ENCODE results near the gene RGS11. TPM values are rescaled to one million over a fixed set of nuclear protein-coding genes. Genes with fewer than 3 reads are reported as not detected.

RGS11 gene
- polyA plus RNA-seq, 1 donor from 2014 or later, result 3.5 TPM

DNA sequence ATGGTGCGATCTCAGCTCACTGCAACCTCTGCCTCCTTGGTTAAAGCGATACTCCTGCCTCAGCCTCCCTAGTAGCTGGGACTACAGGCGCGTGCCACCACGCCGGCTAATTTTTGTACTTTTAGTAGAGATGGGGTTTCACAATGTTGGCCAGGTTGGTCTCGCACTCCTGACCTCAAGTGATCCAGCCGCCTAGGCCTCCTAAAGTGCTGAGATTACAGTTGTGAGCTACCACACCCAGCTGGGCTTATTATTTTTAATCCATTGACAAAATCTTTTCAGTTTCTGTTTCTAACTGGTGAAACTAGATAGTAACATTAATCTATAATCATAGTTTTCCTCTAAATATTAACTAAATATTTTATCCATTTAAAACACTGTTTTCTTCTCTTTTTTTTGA lies 35.2 kb downstream of the RGS11 start:
- Histone ChIP-seq H3K36me3 (ENCODE audit: insufficient read depth, low read length) (no peaks in the 10 kb centered on the region), H3K4me3 (ENCODE audit: low read length) (no peak overlapping the region), H3F3A (ENCODE audit: insufficient read depth, low read length, poor library complexity, severe bottlenecking) (no peaks in the 10 kb centered on the region), H2AFZ (ENCODE audit: low read depth, low read length) (no peak overlapping the region), H3K4me2 (ENCODE audit: low read length) (no peak overlapping the region), H3K27me3 (ENCODE audit: insufficient read depth, low read depth, low read length) (no peaks in the 10 kb centered on the region), H3K9ac (ENCODE audit: low read length) (no peak overlapping the region), H3K9me3 (ENCODE audit: low read length) (no peaks in the 10 kb centered on the region), H3K79me2 (replicated peaks; ENCODE audit: insufficient read depth, low read length) (peaks cover 28% of the 10 kb centered on the region), H3K27ac (ENCODE audit: low read length) (no peak overlapping the region), H3K9me2 (ENCODE audit: insufficient read depth, low read length) (no peaks in the 10 kb centered on the region), H4K20me1 (ENCODE audit: insufficient read depth) (no peaks in the 10 kb centered on the region)
- TF ChIP-seq, protein P1, sequence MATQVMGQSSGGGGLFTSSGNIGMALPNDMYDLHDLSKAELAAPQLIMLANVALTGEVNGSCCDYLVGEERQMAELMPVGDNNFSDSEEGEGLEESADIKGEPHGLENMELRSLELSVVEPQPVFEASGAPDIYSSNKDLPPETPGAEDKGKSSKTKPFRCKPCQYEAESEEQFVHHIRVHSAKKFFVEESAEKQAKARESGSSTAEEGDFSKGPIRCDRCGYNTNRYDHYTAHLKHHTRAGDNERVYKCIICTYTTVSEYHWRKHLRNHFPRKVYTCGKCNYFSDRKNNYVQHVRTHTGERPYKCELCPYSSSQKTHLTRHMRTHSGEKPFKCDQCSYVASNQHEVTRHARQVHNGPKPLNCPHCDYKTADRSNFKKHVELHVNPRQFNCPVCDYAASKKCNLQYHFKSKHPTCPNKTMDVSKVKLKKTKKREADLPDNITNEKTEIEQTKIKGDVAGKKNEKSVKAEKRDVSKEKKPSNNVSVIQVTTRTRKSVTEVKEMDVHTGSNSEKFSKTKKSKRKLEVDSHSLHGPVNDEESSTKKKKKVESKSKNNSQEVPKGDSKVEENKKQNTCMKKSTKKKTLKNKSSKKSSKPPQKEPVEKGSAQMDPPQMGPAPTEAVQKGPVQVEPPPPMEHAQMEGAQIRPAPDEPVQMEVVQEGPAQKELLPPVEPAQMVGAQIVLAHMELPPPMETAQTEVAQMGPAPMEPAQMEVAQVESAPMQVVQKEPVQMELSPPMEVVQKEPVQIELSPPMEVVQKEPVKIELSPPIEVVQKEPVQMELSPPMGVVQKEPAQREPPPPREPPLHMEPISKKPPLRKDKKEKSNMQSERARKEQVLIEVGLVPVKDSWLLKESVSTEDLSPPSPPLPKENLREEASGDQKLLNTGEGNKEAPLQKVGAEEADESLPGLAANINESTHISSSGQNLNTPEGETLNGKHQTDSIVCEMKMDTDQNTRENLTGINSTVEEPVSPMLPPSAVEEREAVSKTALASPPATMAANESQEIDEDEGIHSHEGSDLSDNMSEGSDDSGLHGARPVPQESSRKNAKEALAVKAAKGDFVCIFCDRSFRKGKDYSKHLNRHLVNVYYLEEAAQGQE (IDR thresholded peaks at IDR 0.05; ENCODE audit: borderline replicate concordance), result no peak
- TF ChIP-seq, protein P2, sequence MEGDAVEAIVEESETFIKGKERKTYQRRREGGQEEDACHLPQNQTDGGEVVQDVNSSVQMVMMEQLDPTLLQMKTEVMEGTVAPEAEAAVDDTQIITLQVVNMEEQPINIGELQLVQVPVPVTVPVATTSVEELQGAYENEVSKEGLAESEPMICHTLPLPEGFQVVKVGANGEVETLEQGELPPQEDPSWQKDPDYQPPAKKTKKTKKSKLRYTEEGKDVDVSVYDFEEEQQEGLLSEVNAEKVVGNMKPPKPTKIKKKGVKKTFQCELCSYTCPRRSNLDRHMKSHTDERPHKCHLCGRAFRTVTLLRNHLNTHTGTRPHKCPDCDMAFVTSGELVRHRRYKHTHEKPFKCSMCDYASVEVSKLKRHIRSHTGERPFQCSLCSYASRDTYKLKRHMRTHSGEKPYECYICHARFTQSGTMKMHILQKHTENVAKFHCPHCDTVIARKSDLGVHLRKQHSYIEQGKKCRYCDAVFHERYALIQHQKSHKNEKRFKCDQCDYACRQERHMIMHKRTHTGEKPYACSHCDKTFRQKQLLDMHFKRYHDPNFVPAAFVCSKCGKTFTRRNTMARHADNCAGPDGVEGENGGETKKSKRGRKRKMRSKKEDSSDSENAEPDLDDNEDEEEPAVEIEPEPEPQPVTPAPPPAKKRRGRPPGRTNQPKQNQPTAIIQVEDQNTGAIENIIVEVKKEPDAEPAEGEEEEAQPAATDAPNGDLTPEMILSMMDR (IDR thresholded peaks at IDR 0.05; ENCODE audit: poor library complexity, severe bottlenecking), result no peak
- TF ChIP-seq SMC3 (conservative IDR thresholded peaks at IDR 0.05; ENCODE audit: poor library complexity) (no peak), EP300 (conservative IDR thresholded peaks at IDR 0.05; ENCODE audit: poor library complexity, severe bottlenecking) (no peak), POLR2AphosphoS5 (IDR thresholded peaks at IDR 0.05) (no peak), RAD21 (conservative IDR thresholded peaks at IDR 0.05) (no peak), MXI1 (conservative IDR thresholded peaks at IDR 0.05; ENCODE audit: poor library complexity, severe bottlenecking) (no peak), EZH2 (IDR thresholded peaks at IDR 0.05; ENCODE audit: borderline replicate concordance, insufficient read depth, low read length, poor library complexity, severe bottlenecking) (no peak), TAF1 (IDR thresholded peaks at IDR 0.05; ENCODE audit: low read depth) (no peak)

DNA sequence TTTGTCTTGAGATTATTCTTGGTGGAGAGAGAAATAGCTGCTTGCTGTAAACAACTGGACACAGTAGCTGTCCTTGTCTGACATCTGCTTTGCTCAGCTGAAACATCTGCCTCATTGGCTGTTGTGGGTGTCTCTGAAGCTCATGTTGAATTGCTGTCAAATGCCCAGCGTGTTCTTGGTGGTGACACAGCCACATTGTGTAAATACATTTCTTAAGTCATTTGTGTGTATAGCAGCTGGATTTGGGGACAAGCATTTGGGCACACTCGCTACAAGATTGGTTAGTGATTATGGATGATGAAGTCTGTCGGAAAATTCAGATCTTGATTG lies 35.8 kb downstream of the RGS11 start:
- Histone ChIP-seq H3K4me2 (ENCODE audit: low read length) (no peak overlapping the region), H3K79me2 (replicated peaks; ENCODE audit: insufficient read depth, low read length) (peaks cover 28% of the 10 kb centered on the region), H3K27ac (ENCODE audit: low read length) (no peak overlapping the region), H2AFZ (ENCODE audit: low read depth, low read length) (no peak overlapping the region), H3K4me3 (ENCODE audit: low read length) (no peak overlapping the region), H4K20me1 (ENCODE audit: insufficient read depth) (no peaks in the 10 kb centered on the region), H3K9me2 (ENCODE audit: insufficient read depth, low read length) (no peaks in the 10 kb centered on the region), H3K36me3 (ENCODE audit: insufficient read depth, low read length) (no peaks in the 10 kb centered on the region), H3K9me3 (ENCODE audit: low read length) (no peaks in the 10 kb centered on the region), H3F3A (ENCODE audit: insufficient read depth, low read length, poor library complexity, severe bottlenecking) (no peaks in the 10 kb centered on the region), H3K9ac (ENCODE audit: low read length) (no peak overlapping the region), H3K27me3 (ENCODE audit: insufficient read depth, low read depth, low read length) (no peaks in the 10 kb centered on the region)
- TF ChIP-seq EP300 (conservative IDR thresholded peaks at IDR 0.05; ENCODE audit: poor library complexity, severe bottlenecking) (no peak), EZH2 (IDR thresholded peaks at IDR 0.05; ENCODE audit: borderline replicate concordance, insufficient read depth, low read length, poor library complexity, severe bottlenecking) (no peak), RAD21 (conservative IDR thresholded peaks at IDR 0.05) (no peak), POLR2AphosphoS5 (IDR thresholded peaks at IDR 0.05) (no peak), SMC3 (conservative IDR thresholded peaks at IDR 0.05; ENCODE audit: poor library complexity) (no peak), MXI1 (conservative IDR thresholded peaks at IDR 0.05; ENCODE audit: poor library complexity, severe bottlenecking) (no peak), TAF1 (IDR thresholded peaks at IDR 0.05; ENCODE audit: low read depth) (no peak)
- TF ChIP-seq, protein P2 (IDR thresholded peaks at IDR 0.05; ENCODE audit: poor library complexity, severe bottlenecking), result no peak
- TF ChIP-seq, protein P1 (IDR thresholded peaks at IDR 0.05; ENCODE audit: borderline replicate concordance), result no peak

Data from neural cell (in vitro differentiated cells).